ENCODE measurements around the gene RNF220. TPM values are rescaled to one million over a fixed set of nuclear protein-coding genes. Genes with fewer than 3 reads are reported as not detected.

RNF220 gene
- total and polyA plus RNA-seq, 9 of the 15 experiments (the other 6 are each of a cell fraction or from before 2014, with no cell fraction given) = 5.1 to 117 (median 66.9) TPM

- peak; percentile 14; the same call in 1 of the 2 replicates for TF ChIP-seq ZNF175 (CRISPR knock-in tag; IDR thresholded peaks at IDR 0.05; ENCODE audit: low read depth)
- TF ChIP-seq BRD9 (IDR thresholded peaks at IDR 0.05; ENCODE audit: low read depth, partially characterized antibody) = peak; percentile 22
- TF ChIP-seq NFIX (CRISPR knock-in tag; IDR thresholded peaks at IDR 0.05; ENCODE audit: low read depth) = no peak
- peak; percentile 52; the same call in 1 of the 2 replicates for TF ChIP-seq SMARCC2 (IDR thresholded peaks at IDR 0.05; ENCODE audit: low read depth)
- TF ChIP-seq, protein P1, sequence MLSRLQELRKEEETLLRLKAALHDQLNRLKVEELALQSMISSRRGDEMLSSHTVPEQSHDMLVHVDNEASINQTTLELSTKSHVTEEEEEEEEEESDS (CRISPR knock-in tag; IDR thresholded peaks at IDR 0.05) = no peak
- TF ChIP-seq CC2D1A (IDR thresholded peaks at IDR 0.05) = 0 out of 2 replicates have a peak, but pooled peaks have one; percentile 7
- peak; percentile 8; the same call in 1 of the 2 replicates for TF ChIP-seq ZEB2 (IDR thresholded peaks at IDR 0.05)
- TF ChIP-seq BACH1 (tag; IDR thresholded peaks at IDR 0.05) = peak; percentile 77
Observed at GRCh38 chr1:44485934-44486460, 80.9 kb downstream of the RNF220 start (continued).

DNA sequence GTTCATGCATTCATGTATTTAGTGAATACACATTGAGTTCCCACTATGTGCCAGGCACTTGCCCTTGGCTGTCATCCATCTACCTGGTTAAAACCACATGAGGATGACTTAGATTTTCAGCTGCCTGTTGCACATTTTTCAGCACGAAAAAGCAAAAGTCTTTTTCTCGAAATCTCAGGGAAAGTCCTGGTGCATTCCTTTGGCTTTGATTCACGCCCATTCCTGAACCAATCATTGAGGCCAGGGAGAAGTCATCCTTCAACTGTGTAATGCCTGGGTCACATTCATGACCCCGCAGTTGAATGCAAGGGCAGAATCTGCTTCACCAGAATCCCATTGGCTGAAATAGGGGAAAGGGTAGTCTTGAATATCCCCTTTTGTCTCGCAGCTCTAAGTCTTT is 84.4 kb downstream of the RNF220 start:
- ATAC-seq (no peak), DNase-seq (ENCODE audit: extremely low read depth in 1 of 4, low spot score in 3 of 4) (no peak), FAIRE-seq (no peak)
- no peak overlapping the region for H3K4me2 ChIP-seq (ENCODE audit: insufficient read depth, low read length)
- H3K79me2 ChIP-seq (ENCODE audit: control insufficient read depth, insufficient read depth, low read length) = no peaks in the 10 kb centered on the region
- H3K9me3 ChIP-seq (replicated peaks; ENCODE audit: control insufficient read depth, insufficient read depth, low read depth, low read length) = no peaks in the 10 kb centered on the region
- intact Hi-C loops (cut with micrococcal nuclease) = no loop called here
- 2% methylated on average over 5 of the region's 5 CpGs for WGBS (ENCODE audit: insufficient coverage, low coverage, missing lambda C conversion rate)
- no peak overlapping the region for H2AFZ ChIP-seq (ENCODE audit: low read depth, low read length)
- POLR2A ChIA-PET = interaction anchor here (0.7 kb wide), 1 partner anchor 93 kb away, joined by 5 read pairs; no protein-coding TSS in a partner anchor
- H3K4me3 ChIP-seq = no peak overlapping the region
- CTCF ChIA-PET (ENCODE audit: low intra/inter-chr PET ratio) = no interaction called here
- H3K27ac ChIP-seq (ENCODE audit: extremely low read depth, low read depth, low read length) = no peak overlapping the region
- H3K27me3 ChIP-seq (ENCODE audit: control insufficient read depth in 2 of 2, insufficient read depth in 2 of 2, low read length in 2 of 2) = peaks cover 5 to 12% of the 10 kb centered on the region in 2 experiments; a peak in 4 of 5 replicates
- in situ Hi-C loops (cut with MboI) = no loop called here
- H3K9me1 ChIP-seq (ENCODE audit: control insufficient read depth, insufficient read depth, low read length) = no peaks in the 10 kb centered on the region
- no peaks in the 10 kb centered on the region for H3K36me3 ChIP-seq (ENCODE audit: control insufficient read depth, insufficient read depth, low read length)
- H3K9ac ChIP-seq (ENCODE audit: insufficient read depth in 1 of 2, low read depth in 2 of 2, low read length in 2 of 2) = no peak overlapping the region
- BruUV-seq (replicated peaks) = no TSS peak
- peaks cover 5 to 16% of the 10 kb centered on the region in 2 experiments; a peak in 4 of 5 replicates for H3K4me1 ChIP-seq (replicated peaks in 1 of 2; ENCODE audit: control insufficient read depth in 2 of 2, insufficient read depth in 2 of 2, low read length in 2 of 2)
- no peaks in the 10 kb centered on the region for H4K20me1 ChIP-seq (replicated peaks; ENCODE audit: control insufficient read depth, insufficient read depth, low read length)
- TF ChIP-seq CHAMP1 (IDR thresholded peaks at IDR 0.05) (no peak), ARNT (IDR thresholded peaks at IDR 0.05) (no peak), ZNF384 (IDR thresholded peaks at IDR 0.05; ENCODE audit: low read depth, low read length) (no peak), ZNF174 (CRISPR knock-in tag; IDR thresholded peaks at IDR 0.05) (no peak), HEY1 (CRISPR knock-in tag; IDR thresholded peaks at IDR 0.05; ENCODE audit: borderline replicate concordance) (no peak), ZNF57 (CRISPR knock-in tag; IDR thresholded peaks at IDR 0.05) (no peak), ILF3 (IDR thresholded peaks at IDR 0.05; ENCODE audit: borderline replicate concordance) (no peak), MAZ (CRISPR knock-in tag; conservative IDR thresholded peaks at IDR 0.05 in 1 of 2, IDR thresholded peaks at IDR 0.05 in 1 of 2) (no peak), GATA2 (CRISPR knock-in tag; IDR thresholded peaks at IDR 0.05) (no peak), ZNF695 (CRISPR knock-in tag; IDR thresholded peaks at IDR 0.05) (no peak), TEAD2 (tag; IDR thresholded peaks at IDR 0.05) (no peak), TFE3 (CRISPR knock-in tag; IDR thresholded peaks at IDR 0.05) (no peak)

All from K562 (cell line).